Sigmoid colon (tissue), 7 donors: Measurements from ENCODE around the gene RNF135. TPM values are rescaled to one million over a fixed set of nuclear protein-coding genes. Genes with fewer than 3 reads are reported as not detected.
"Not testable (repeated sequence)": the region's sequence is repeated elsewhere in the genome, so short reads cannot be mapped to it uniquely, and the experiment has no call there.

ENCODE experiments used
- DNase-seq: peaks from one replicate; pipeline ENCODE4 v3.0.0-alpha.2; 2019
- H3K27ac ChIP-seq, 4 donors: fragments of 200-600 bp; sonication (generic); one replicate each; pipeline ENCODE4 v1.5.1; 2016 to 2019; ENCODE audit warnings: mild to moderate bottlenecking in 1 of 4
- H3K27me3 ChIP-seq, 3 donors: fragments of 200-600 bp; sonication (generic); one replicate each; pipeline ENCODE4 v1.5.1; 2019; ENCODE audit warnings: mild to moderate bottlenecking in 1 of 3
- H3K36me3 ChIP-seq, 4 donors: fragments of 200-600 bp; sonication (generic); one replicate each; pipeline ENCODE4 v1.5.1; 2016 to 2019
- H3K4me1 ChIP-seq, 4 donors: fragments of 200-600 bp; sonication (generic); one replicate each; pipeline ENCODE4 v1.5.1; 2017 to 2019
- H3K4me3 ChIP-seq, 4 donors: fragments of 200-600 bp; sonication (generic); one replicate each; pipeline ENCODE4 v1.5.1; 2017 to 2019; ENCODE audit warnings: mild to moderate bottlenecking in 2 of 4, moderate library complexity in 1 of 4
- H3K9me3 ChIP-seq, 4 donors: fragments of 200-600 bp in 3 of 4; sonication (generic) in 3 of 4; one replicate each; pipeline versions ENCODE4 v1.5.1 to v1.6.1; 2013 to 2019
- CTCF ChIP-seq, 4 experiments: fragments of 450-650 bp in 3 of 4; fragments of 200-600 bp in 1 of 4; IDR thresholded peaks; one replicate each; pipeline ENCODE4 v1.5.1; 2016 to 2019; ENCODE audit warnings: antibody characterized with exemption in 4 of 4, mild to moderate bottlenecking in 3 of 4, moderate library complexity in 2 of 4
- EP300 ChIP-seq, 4 donors: sonication (generic); formaldehyde crosslinking; IDR thresholded peaks; one replicate each; pipeline ENCODE4 v1.6.1; 2017; ENCODE audit warnings: antibody characterized with exemption in 4 of 4
- POLR2A ChIP-seq, 2 donors: fragments of 450-650 bp; IDR thresholded peaks; one replicate each; pipeline ENCODE4 v1.6.1; 2016; ENCODE audit warnings: antibody characterized with exemption in 2 of 2, mild to moderate bottlenecking in 2 of 2, moderate library complexity in 2 of 2
- POLR2AphosphoS5 ChIP-seq, 4 donors: sonication (generic); formaldehyde crosslinking; IDR thresholded peaks; one replicate each; pipeline ENCODE4 v1.6.1; 2017; ENCODE audit warnings: antibody characterized with exemption in 4 of 4
- WGBS, 2 donors: extraction: QIAGEN DNeasy Blood & Tissue Kit; methylation state at CpG; one replicate each; pipeline ENCODE4 v1.1.7; 2013; 5-methylcytosine and 5-hydroxymethylcytosine counted together
- intact Hi-C: fragments of 100-400 bp; cut with DNase I; formaldehyde crosslinking; loops from one replicate; pipeline ENCODE4 v1.15.1; 2023
- polyA plus RNA-seq, 3 donors: library from polyadenylated mRNA; stranded (reverse); fragments of 200-250 nt; gene quantifications; one replicate each; pipeline ENCODE4 v1.2.3, GENCODE V29; 2013
- total RNA-seq, 4 donors: library from RNA; depleted of rRNA; stranded (reverse); fragments of >200 nt; gene quantifications; one replicate each; pipeline ENCODE4 v1.1.0, GENCODE V29; 2016
- donor health status: healthy with polysubstance abuse.
- donor health status: Bipolar disorder and iron deficiency.
- donor health status: healthy.

Gene RNF135
- total and polyA plus RNA-seq, 7 donors: 13.0 to 28.2 (median 19.0) TPM

- H3K27ac ChIP-seq: no peak overlapping the region
- no peak for TF ChIP-seq POLR2AphosphoS5 (IDR thresholded peaks at IDR 0.05)
- TF ChIP-seq EP300 (IDR thresholded peaks at IDR 0.05): no peak
- TF ChIP-seq POLR2A (IDR thresholded peaks at IDR 0.05): no peak
- TF ChIP-seq CTCF (IDR thresholded peaks at IDR 0.05): no peak
- peaks cover 0 to 11% (median 0%) of the 10 kb centered on the region in 3 donors for H3K27me3 ChIP-seq
- no peaks in the 10 kb centered on the region for H3K36me3 ChIP-seq
- no peaks in the 10 kb centered on the region for H3K4me1 ChIP-seq
- intact Hi-C loops: no loop called here
- no peak for DNase-seq
- no peaks in the 10 kb centered on the region for H3K9me3 ChIP-seq
- 87 to 88% methylated on average over 3 of the region's 3 CpGs for WGBS, 2 donors
- no peak overlapping the region for H3K4me3 ChIP-seq
These were observed 40.3 kb upstream of the RNF135 start for GRCh38 chr17:30930495-30930894.

- 91 to 92% methylated on average over 8 of the region's 8 CpGs for WGBS, 2 donors
- DNase-seq, intact Hi-C loops, H3K9me3 ChIP-seq, H3K4me3 ChIP-seq, H3K36me3 ChIP-seq, H3K4me1 ChIP-seq, H3K27me3 ChIP-seq, H3K27ac ChIP-seq: not testable (repeated sequence)
These were observed 39.3 kb upstream of the RNF135 start for GRCh38 chr17:30931582-30931981.

- Histone ChIP-seq H3K9me3 (no peaks in the 10 kb centered on the region), H3K4me1 (no peaks in the 10 kb centered on the region), H3K27me3 (no peaks in the 10 kb centered on the region), H3K27ac (no peak overlapping the region), H3K4me3 (no peak overlapping the region), H3K36me3 (no peaks in the 10 kb centered on the region)
- TF ChIP-seq CTCF (IDR thresholded peaks at IDR 0.05) (no peak), EP300 (IDR thresholded peaks at IDR 0.05) (no peak), POLR2AphosphoS5 (IDR thresholded peaks at IDR 0.05) (no peak), POLR2A (IDR thresholded peaks at IDR 0.05) (no peak)
- 63 to 83% methylated on average over 5 of the region's 5 CpGs for WGBS, 2 donors
- no peak for DNase-seq
- intact Hi-C loops: no loop called here
These were observed 36.9 kb upstream of the RNF135 start for GRCh38 chr17:30933966-30934365.

- DNase-seq: no peak
These were observed 31.7 kb upstream of the RNF135 start for GRCh38 chr17:30939051-30939689.

More at GRCh38 chr17:30939051-30939689, 31.7 kb upstream of the RNF135 start:
- no peak for TF ChIP-seq POLR2A (IDR thresholded peaks at IDR 0.05)
- no peak for TF ChIP-seq EP300 (IDR thresholded peaks at IDR 0.05)
- TF ChIP-seq POLR2AphosphoS5 (IDR thresholded peaks at IDR 0.05): no peak
- TF ChIP-seq CTCF (IDR thresholded peaks at IDR 0.05): no peak
- Histone ChIP-seq H3K4me3 (no peak overlapping the region), H3K9me3 (no peaks in the 10 kb centered on the region), H3K4me1 (no peaks in the 10 kb centered on the region), H3K36me3 (no peaks in the 10 kb centered on the region), H3K27me3 (no peaks in the 10 kb centered on the region), H3K27ac (peak overlapping the region in 2 of 4 donors; percentile 8 to 27)
- WGBS, 2 donors: 78 to 86% methylated on average over 13 of the region's 13 CpGs
- intact Hi-C loops: no loop called here
